Activated effector memory CD4-positive, alpha-beta T cell treated with anti-CD3 and anti-CD28 coated beads, Interleukin-2, amount 50 U/mL, for 16 hours (primary cell): ENCODE results near the gene CAPN12.

ENCODE experiments used
- DNase-seq: peaks from one replicate; pipeline ENCODE4 v3.0.0-alpha.2; 2020

The CAPN12 gene

GRCh38 chr19:38737921-38738737, 6.1 kb downstream of the CAPN12 start:
- DNase-seq = no peak

GRCh38 chr19:38737281-38737865, 6.9 kb downstream of the CAPN12 start:
- DNase-seq = no peak

GRCh38 chr19:38736413-38737280, 7.6 kb downstream of the CAPN12 start:
- peak; percentile 86 for DNase-seq

- peak; percentile 86 for DNase-seq
Measured at GRCh38 chr19:38736036-38736412, 8.2 kb downstream of the CAPN12 start.

- peak; percentile 77 for DNase-seq
Measured at GRCh38 chr19:38735257-38735686, 9.0 kb downstream of the CAPN12 start.

GRCh38 chr19:38734426-38735256, 9.6 kb downstream of the CAPN12 start:
- DNase-seq = peak; percentile 74

GRCh38 chr19:38734176-38734425, 10.2 kb downstream of the CAPN12 start:
- DNase-seq = no peak

GRCh38 chr19:38733493-38734175, 10.6 kb downstream of the CAPN12 start:
- no peak for DNase-seq

GRCh38 chr19:38733241-38733492, 11.1 kb downstream of the CAPN12 start:
- DNase-seq = no peak

- no peak for DNase-seq
Measured at GRCh38 chr19:38731654-38732301, 12.5 kb downstream of the CAPN12 start.

- no peak for DNase-seq
Measured at GRCh38 chr19:38730731-38731589, 13.3 kb downstream of the CAPN12 start.

- DNase-seq = no peak
Measured at GRCh38 chr19:38730470-38730730, 13.9 kb downstream of the CAPN12 start.

- DNase-seq = peak; percentile 92
Measured at GRCh38 chr19:38729653-38730469, 14.4 kb downstream of the CAPN12 start.

- no peak for DNase-seq
Measured at GRCh38 chr19:38728752-38729541, 15.3 kb downstream of the CAPN12 start.

- no peak for DNase-seq
Measured at GRCh38 chr19:38727868-38728660, 16.2 kb downstream of the CAPN12 start.

GRCh38 chr19:38727306-38727867, 16.9 kb downstream of the CAPN12 start:
- DNase-seq = no peak

- DNase-seq = no peak
Measured at GRCh38 chr19:38726761-38727301, 17.4 kb downstream of the CAPN12 start.

GRCh38 chr19:38726284-38726673, 18.0 kb downstream of the CAPN12 start:
- DNase-seq = no peak
